ENCODE measurements around the gene SCN4A.
"Not testable (repeated sequence)": the region's sequence is repeated elsewhere in the genome, so short reads cannot be mapped to it uniquely, and the experiment has no call there.

Gene SCN4A

GRCh38 chr17:63984651-63985386 lies 12.1 kb upstream of the SCN4A start:
- no peak for DNase-seq

GRCh38 chr17:63984236-63984635 lies 11.5 kb upstream of the SCN4A start:
- DNase-seq, result no peak

GRCh38 chr17:63983320-63983719 lies 10.6 kb upstream of the SCN4A start:
- DNase-seq, result no peak

- not testable (repeated sequence) for DNase-seq
These were observed 9.9 kb upstream of the SCN4A start for GRCh38 chr17:63982641-63983040.

- no peak for DNase-seq
These were observed 5.8 kb upstream of the SCN4A start for GRCh38 chr17:63978272-63979200.

- DNase-seq, result no peak
These were observed 4.0 kb upstream of the SCN4A start for GRCh38 chr17:63976702-63977101.

- no peak for DNase-seq
These were observed 2.9 kb upstream of the SCN4A start for GRCh38 chr17:63975541-63976092.

GRCh38 chr17:63974594-63975192 lies 2.0 kb upstream of the SCN4A start:
- no peak for DNase-seq

GRCh38 chr17:63973930-63974593 lies 1.3 kb upstream of the SCN4A start:
- DNase-seq, result no peak

GRCh38 chr17:63973247-63973646 lies 529 bp upstream of the SCN4A start:
- DNase-seq, result no peak

GRCh38 chr17:63969278-63969677 lies 3.4 kb downstream of the SCN4A start:
- no peak for DNase-seq

- DNase-seq, result no peak
These were observed 4.8 kb downstream of the SCN4A start for GRCh38 chr17:63967953-63968352.

- DNase-seq, result no peak
These were observed 6.0 kb downstream of the SCN4A start for GRCh38 chr17:63966646-63967264.

GRCh38 chr17:63963123-63963522 lies 9.6 kb downstream of the SCN4A start:
- DNase-seq, result no peak

- no peak for DNase-seq
These were observed 10.4 kb downstream of the SCN4A start for GRCh38 chr17:63962298-63962744.

- DNase-seq, result peak; percentile 14
These were observed 11.1 kb downstream of the SCN4A start for GRCh38 chr17:63961355-63962212.

GRCh38 chr17:63960430-63960829 lies 12.3 kb downstream of the SCN4A start:
- DNase-seq, result no peak

- no peak for DNase-seq
These were observed 12.7 kb downstream of the SCN4A start for GRCh38 chr17:63960006-63960405.

GRCh38 chr17:63956296-63956920 lies 16.3 kb downstream of the SCN4A start:
- DNase-seq, result no peak

- no peak for DNase-seq
These were observed 16.9 kb downstream of the SCN4A start for GRCh38 chr17:63955791-63956190.

GRCh38 chr17:63955232-63955631 lies 17.5 kb downstream of the SCN4A start:
- DNase-seq, result no peak

All from activated T-cell treated with anti-CD3 and anti-CD28 coated beads for 4 hours (primary cell).